Measurements from ENCODE around the gene GFOD1.

DNA sequence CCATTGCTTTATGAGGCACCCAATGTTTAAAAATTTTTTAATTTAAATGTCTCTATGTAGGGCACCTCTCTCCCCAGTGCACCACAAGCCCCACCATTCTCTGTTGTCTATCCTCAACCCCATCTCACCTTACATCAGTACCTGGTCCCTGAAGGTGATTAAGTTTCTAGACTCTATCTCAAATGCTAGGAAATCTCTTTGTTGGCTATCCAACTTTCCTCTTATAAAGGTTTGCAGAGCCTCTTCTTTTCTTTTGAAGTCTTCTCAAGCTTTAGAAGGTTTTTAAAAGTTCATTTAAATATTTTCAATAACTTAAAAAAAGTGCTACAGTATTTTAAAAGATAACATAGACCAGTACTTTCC lies 82.5 kb downstream of the GFOD1 start:
- no peak for TF ChIP-seq CTCF (conservative IDR thresholded peaks at IDR 0.05; ENCODE audit: low read length)
- TF ChIP-seq EZH2phosphoT487 (IDR thresholded peaks at IDR 0.05; ENCODE audit: borderline replicate concordance, low read depth, low read length): no peak

All from OCI-LY7 (cell line).